Immature natural killer cell (primary cell): ENCODE results near the gene ENPP6. TPM values are rescaled to one million over a fixed set of nuclear protein-coding genes. Genes with fewer than 3 reads are reported as not detected.

ENCODE experiments used
- DNase-seq, 3 donors: peaks; one replicate each; pipeline ENCODE4 v3.0.0; 2022; ENCODE audit warnings: mixed read lengths in 1 of 3
- H3K27ac Mint-ChIP-seq, 6 donors: one replicate each; pipeline ENCODE4 v1.8.0; 2020; ENCODE audit warnings: mixed read lengths in 6 of 6, mild to moderate bottlenecking in 5 of 6, inconsistent platforms in 4 of 6, moderate library complexity in 3 of 6
- H3K27me3 Mint-ChIP-seq, 3 donors: one replicate each; pipeline ENCODE4 v1.8.0; 2020 to 2021; ENCODE audit warnings: low read depth in 3 of 3, mild to moderate bottlenecking in 3 of 3, mixed read lengths in 3 of 3, moderate library complexity in 3 of 3, inconsistent platforms in 1 of 3
- H3K36me3 Mint-ChIP-seq, 3 donors: one replicate each; pipeline ENCODE4 v1.8.0; 2020; ENCODE audit warnings: mixed read lengths in 3 of 3, inconsistent platforms in 2 of 3, mild to moderate bottlenecking in 2 of 3
- H3K4me1 Mint-ChIP-seq, 2 donors: one replicate each; pipeline ENCODE4 v1.8.0; 2020; ENCODE audit warnings: inconsistent platforms in 2 of 2, mild to moderate bottlenecking in 2 of 2, mixed read lengths in 2 of 2, moderate library complexity in 1 of 2
- H3K4me3 Mint-ChIP-seq, 5 donors: one replicate each; pipeline ENCODE4 v1.8.0; 2020; ENCODE audit warnings: mild to moderate bottlenecking in 5 of 5, mixed read lengths in 5 of 5, inconsistent platforms in 3 of 5, moderate library complexity in 3 of 5
- H3K9me3 Mint-ChIP-seq, 6 donors: one replicate each; pipeline ENCODE4 v1.8.0; 2020; ENCODE audit warnings: mild to moderate bottlenecking in 6 of 6, mixed read lengths in 6 of 6, inconsistent platforms in 4 of 6, moderate library complexity in 3 of 6
- polyA plus RNA-seq, 3 donors: library from polyadenylated mRNA; unstranded; fragments of 300-500 nt; fragmentation: Illumina TruSeq; gene quantifications; one replicate each; pipeline ENCODE4 v1.2.3, GENCODE V29; 2021

ENPP6 gene
- polyA plus RNA-seq, 3 donors from 2014 or later, result 0.13 to 0.20 TPM; not detected in 1

GRCh38 chr4:184166736-184167135 lies 50.9 kb downstream of the ENPP6 start:
- Mint-ChIP-seq H3K9me3 (no peaks in the 10 kb centered on the region), H3K4me1 (peaks cover 0 to 5% of the 10 kb centered on the region in 2 donors), H3K4me3 (no peak overlapping the region), H3K27ac (no peak overlapping the region), H3K27me3 (peaks cover 8 to 28% (median 17%) of the 10 kb centered on the region in 3 donors), H3K36me3 (no peaks in the 10 kb centered on the region)
- no peak for DNase-seq

GRCh38 chr4:184165291-184165690 lies 52.4 kb downstream of the ENPP6 start:
- Mint-ChIP-seq H3K9me3 (no peaks in the 10 kb centered on the region), H3K4me1 (peaks cover 0 to 5% of the 10 kb centered on the region in 2 donors), H3K4me3 (no peak overlapping the region), H3K27me3 (peaks cover 7 to 28% (median 15%) of the 10 kb centered on the region in 3 donors), H3K36me3 (no peaks in the 10 kb centered on the region), H3K27ac (no peak overlapping the region)
- no peak for DNase-seq

- no peak overlapping the region for H3K4me3 Mint-ChIP-seq
- H3K4me1 Mint-ChIP-seq, result peaks cover 0 to 3% of the 10 kb centered on the region in 2 donors
- H3K27ac Mint-ChIP-seq, result no peak overlapping the region
- H3K27me3 Mint-ChIP-seq, result peaks cover 10 to 19% (median 11%) of the 10 kb centered on the region in 3 donors
- DNase-seq, result no peak
- no peaks in the 10 kb centered on the region for H3K36me3 Mint-ChIP-seq
- no peaks in the 10 kb centered on the region for H3K9me3 Mint-ChIP-seq
Observed at GRCh38 chr4:184163813-184164212, 53.9 kb downstream of the ENPP6 start.

DNA sequence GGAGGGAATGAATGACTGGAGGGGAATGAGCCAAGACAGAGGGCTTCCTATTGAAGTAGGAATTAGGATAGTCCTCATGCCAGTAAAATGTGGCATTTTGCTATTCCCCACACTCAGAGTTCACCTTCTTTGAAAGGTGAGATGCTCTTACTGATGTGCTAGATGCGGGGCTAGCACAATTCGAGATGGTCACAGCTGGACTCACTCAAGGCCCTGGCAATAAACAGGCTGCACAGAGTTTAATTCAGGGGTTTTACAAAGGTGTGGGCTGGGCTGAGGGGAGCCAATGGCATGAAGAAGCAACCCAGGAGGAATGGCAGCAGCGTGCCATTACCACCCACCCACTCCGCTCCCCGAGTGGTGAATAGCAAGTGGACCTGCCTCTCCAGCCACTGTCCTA lies 55.1 kb downstream of the ENPP6 start:
- peaks cover 6 to 14% (median 10%) of the 10 kb centered on the region in 3 donors for H3K27me3 Mint-ChIP-seq

DNA sequence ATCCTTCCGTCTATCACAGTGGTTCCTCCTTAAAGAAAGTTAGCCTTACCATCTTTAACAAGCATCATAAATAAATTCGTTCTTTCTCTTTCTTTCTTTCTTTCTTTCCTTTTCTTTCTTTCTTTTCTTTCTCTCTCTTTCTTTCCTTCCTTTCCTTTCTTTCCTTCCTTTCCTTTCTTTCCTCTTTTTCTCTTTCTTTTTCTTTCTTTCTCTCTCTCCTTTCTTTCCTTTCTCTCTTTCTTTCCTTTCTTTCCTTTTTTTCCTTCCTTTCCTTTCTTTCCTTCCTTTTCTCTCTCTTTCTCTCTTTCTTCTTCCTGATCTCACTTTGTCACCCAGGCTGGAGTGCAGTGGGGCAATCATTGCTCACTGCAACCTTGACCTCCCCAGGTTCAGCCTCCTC lies 60.4 kb downstream of the ENPP6 start:
- Mint-ChIP-seq H3K27me3 (peaks cover 7 to 10% (median 10%) of the 10 kb centered on the region in 3 donors), H3K4me3 (no peak overlapping the region), H3K9me3 (no peaks in the 10 kb centered on the region), H3K36me3 (no peaks in the 10 kb centered on the region), H3K27ac (no peak overlapping the region), H3K4me1 (no peaks in the 10 kb centered on the region)
- DNase-seq, result no peak

More for the DNA sequence above, 55.1 kb downstream of the ENPP6 start:
- Mint-ChIP-seq H3K4me1 (no peaks in the 10 kb centered on the region), H3K4me3 (no peak overlapping the region), H3K27ac (no peak overlapping the region), H3K36me3 (no peaks in the 10 kb centered on the region), H3K9me3 (no peaks in the 10 kb centered on the region)
- no peak for DNase-seq

GRCh38 chr4:184156163-184156920 lies 61.3 kb downstream of the ENPP6 start:
- H3K27ac Mint-ChIP-seq, result no peak overlapping the region
- H3K36me3 Mint-ChIP-seq, result no peaks in the 10 kb centered on the region
- DNase-seq, result no peak
- no peaks in the 10 kb centered on the region for H3K9me3 Mint-ChIP-seq
- H3K4me3 Mint-ChIP-seq, result no peak overlapping the region
- peaks cover 8% of the 10 kb centered on the region in 3 donors for H3K27me3 Mint-ChIP-seq
- H3K4me1 Mint-ChIP-seq, result no peaks in the 10 kb centered on the region

DNA sequence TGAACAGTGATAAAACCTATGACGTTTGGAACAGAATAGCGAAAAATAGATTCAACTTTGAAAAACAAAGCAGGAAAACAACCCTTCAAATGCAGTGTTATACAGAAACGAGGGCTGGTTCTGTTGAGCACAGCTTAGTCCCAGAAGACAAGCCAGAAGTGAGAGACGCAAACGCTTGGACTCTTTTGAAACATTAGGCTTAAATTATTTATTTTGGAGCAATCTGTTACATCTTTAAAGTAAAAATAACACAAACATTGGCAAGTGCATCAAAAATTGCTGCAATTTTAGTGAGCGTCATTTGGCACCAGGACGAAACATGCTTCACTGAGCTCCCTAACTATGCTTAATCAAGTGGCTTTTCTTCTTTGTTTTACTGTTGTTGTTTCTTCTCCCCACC lies 63.5 kb downstream of the ENPP6 start:
- no peak overlapping the region for H3K27ac Mint-ChIP-seq
- no peaks in the 10 kb centered on the region for H3K4me1 Mint-ChIP-seq
- H3K9me3 Mint-ChIP-seq, result no peaks in the 10 kb centered on the region

DNA sequence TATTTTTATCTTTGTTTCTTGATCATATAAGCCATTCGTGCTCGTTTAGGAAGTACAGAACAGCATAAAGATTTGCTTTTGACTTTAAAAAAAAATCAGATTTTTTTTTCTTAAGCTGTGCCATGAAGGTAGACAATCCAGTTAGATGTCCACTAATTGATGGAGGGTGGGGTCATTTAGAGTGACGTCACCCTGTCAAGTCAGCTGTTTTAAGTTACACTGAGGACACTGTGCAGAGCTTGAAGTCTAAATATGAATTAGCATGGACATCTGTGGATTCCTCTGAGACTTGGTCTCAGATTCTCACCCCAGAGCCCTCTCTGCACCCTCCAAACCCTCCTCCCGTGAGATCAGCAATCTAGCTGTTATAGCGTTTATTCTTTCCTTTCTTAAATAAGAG lies 63.9 kb downstream of the ENPP6 start:
- Mint-ChIP-seq H3K4me3 (no peak overlapping the region), H3K36me3 (no peaks in the 10 kb centered on the region), H3K9me3 (no peaks in the 10 kb centered on the region), H3K27ac (no peak overlapping the region), H3K27me3 (peaks cover 5 to 11% (median 10%) of the 10 kb centered on the region in 3 donors), H3K4me1 (no peaks in the 10 kb centered on the region)
- DNase-seq, result no peak

More for the DNA sequence above, 63.5 kb downstream of the ENPP6 start:
- Mint-ChIP-seq H3K36me3 (no peaks in the 10 kb centered on the region), H3K4me3 (no peak overlapping the region), H3K27me3 (peaks cover 5 to 11% (median 10%) of the 10 kb centered on the region in 3 donors)
- no peak for DNase-seq

DNA sequence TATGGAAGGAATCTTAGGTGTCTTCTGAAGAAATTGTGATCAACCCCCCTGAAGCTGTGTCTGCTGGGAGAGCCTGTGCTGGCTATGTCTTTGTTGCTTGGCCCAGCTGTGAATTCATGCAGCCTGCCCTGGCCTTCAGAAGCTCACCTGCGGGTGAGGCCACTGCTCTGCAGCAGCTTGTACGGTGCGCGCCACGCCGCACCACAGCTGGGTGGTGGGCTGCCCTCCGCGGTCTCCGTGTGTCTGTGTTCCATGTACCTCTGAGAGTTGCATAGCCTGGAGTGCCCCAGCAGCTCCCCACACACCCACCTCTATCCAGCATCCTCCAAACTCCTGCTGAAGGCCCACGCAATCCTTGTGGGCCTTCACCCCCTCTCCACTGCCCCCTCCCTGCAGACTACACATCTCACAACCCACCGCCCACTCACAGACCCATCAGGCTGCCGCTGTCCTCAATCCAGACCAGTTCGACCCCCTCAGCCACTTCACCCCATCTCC lies 65.6 kb downstream of the ENPP6 start:
- H3K27ac Mint-ChIP-seq, result no peak overlapping the region
- H3K27me3 Mint-ChIP-seq, result peaks cover 5 to 12% (median 6%) of the 10 kb centered on the region in 3 donors
- H3K4me1 Mint-ChIP-seq, result no peaks in the 10 kb centered on the region
- no peak for DNase-seq
- H3K4me3 Mint-ChIP-seq, result no peak overlapping the region
- H3K36me3 Mint-ChIP-seq, result no peaks in the 10 kb centered on the region
- no peaks in the 10 kb centered on the region for H3K9me3 Mint-ChIP-seq

DNA sequence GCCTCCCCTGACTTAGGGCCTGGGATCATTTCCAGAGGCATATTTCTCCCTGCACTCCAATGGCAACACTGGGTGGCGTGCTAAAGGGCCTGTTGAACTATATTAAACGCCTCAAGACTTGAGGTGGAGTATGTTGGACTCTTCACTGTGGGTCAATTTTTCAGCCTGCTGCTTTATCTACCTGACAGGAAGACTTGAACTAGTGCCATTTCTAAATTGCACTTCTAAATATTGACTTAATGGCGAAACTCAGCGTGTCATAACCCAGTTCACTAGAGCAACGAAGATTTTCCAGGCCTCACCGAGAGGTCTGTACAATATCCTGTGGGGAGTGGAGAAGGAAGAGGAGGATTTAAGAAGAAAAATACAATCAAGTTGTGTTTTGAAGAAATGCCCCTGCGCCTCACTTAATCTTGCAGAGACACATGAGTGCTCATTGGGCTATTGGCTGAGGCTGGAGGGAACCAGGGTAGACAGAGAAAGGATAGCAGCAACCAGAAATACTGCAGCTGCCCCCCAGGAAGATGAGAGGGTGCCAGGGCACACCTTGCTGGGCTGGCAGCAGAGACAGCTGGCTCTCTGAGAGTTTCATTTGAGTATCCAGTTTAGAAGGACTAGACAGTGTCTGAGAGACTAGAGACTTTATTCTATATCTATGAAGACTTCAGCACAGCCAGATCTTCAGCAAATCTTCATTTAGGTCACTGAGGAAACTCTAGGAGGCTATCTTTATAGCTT lies 67.4 kb downstream of the ENPP6 start:
- H3K27me3 Mint-ChIP-seq, result peaks cover 3 to 5% (median 5%) of the 10 kb centered on the region in 3 donors
- no peak overlapping the region for H3K27ac Mint-ChIP-seq
- H3K4me3 Mint-ChIP-seq, result no peak overlapping the region
- H3K4me1 Mint-ChIP-seq, result no peaks in the 10 kb centered on the region
- no peaks in the 10 kb centered on the region for H3K36me3 Mint-ChIP-seq
- H3K9me3 Mint-ChIP-seq, result no peaks in the 10 kb centered on the region
- DNase-seq, result no peak

- no peaks in the 10 kb centered on the region for H3K4me1 Mint-ChIP-seq
- no peak for DNase-seq
- no peak overlapping the region for H3K4me3 Mint-ChIP-seq
- H3K9me3 Mint-ChIP-seq, result no peaks in the 10 kb centered on the region
- no peaks in the 10 kb centered on the region for H3K36me3 Mint-ChIP-seq
- no peak overlapping the region for H3K27ac Mint-ChIP-seq
- H3K27me3 Mint-ChIP-seq, result peaks cover 1 to 5% (median 5%) of the 10 kb centered on the region in 3 donors
Observed at GRCh38 chr4:184148738-184149637, 68.7 kb downstream of the ENPP6 start.

- DNase-seq, result no peak
- no peaks in the 10 kb centered on the region for H3K4me1 Mint-ChIP-seq
- peaks cover 2 to 5% (median 5%) of the 10 kb centered on the region in 3 donors for H3K27me3 Mint-ChIP-seq
- H3K27ac Mint-ChIP-seq, result no peak overlapping the region
- no peaks in the 10 kb centered on the region for H3K36me3 Mint-ChIP-seq
- H3K9me3 Mint-ChIP-seq, result no peaks in the 10 kb centered on the region
- H3K4me3 Mint-ChIP-seq, result no peak overlapping the region
Observed at GRCh38 chr4:184147858-184148737, 69.6 kb downstream of the ENPP6 start.

DNA sequence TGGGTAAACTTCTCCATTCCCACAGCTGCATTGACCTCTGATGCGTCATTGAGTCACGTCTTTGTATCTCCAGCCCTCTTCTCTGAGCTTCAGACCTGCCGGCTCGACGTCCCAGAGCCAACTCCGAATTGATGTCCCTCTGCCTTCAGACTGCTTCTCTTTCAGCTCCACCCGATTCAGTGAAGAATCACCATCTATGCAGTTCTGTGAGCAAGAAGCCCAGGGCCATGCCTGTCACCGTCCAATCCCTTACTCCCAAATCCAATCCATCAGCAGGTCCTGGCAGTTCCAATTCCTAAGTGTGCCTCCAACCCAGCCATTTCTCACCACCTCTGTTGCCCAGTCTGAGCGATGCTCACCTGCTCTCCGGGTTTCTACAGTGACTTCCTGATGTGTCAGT lies 70.7 kb downstream of the ENPP6 start:
- DNase-seq, result no peak
- no peak overlapping the region for H3K27ac Mint-ChIP-seq
- no peaks in the 10 kb centered on the region for H3K9me3 Mint-ChIP-seq
- H3K4me1 Mint-ChIP-seq, result no peaks in the 10 kb centered on the region
- H3K27me3 Mint-ChIP-seq, result peaks cover 3 to 10% (median 5%) of the 10 kb centered on the region in 3 donors
- H3K4me3 Mint-ChIP-seq, result no peak overlapping the region
- no peaks in the 10 kb centered on the region for H3K36me3 Mint-ChIP-seq
